IPS-20b (cell line): ENCODE measurements around the gene CPA1.

Experiments
- H3K27ac ChIP-seq: one replicate; pipeline ENCODE4 v1.5.1; 2013; ENCODE audit warnings: low read length
- H3K27me3 ChIP-seq: 2 replicates; pipeline ENCODE4 v1.6.1; 2013; ENCODE audit warnings: mild to moderate bottlenecking, low read length, inconsistent platforms; ENCODE audit not compliant: insufficient read depth
- H3K36me3 ChIP-seq: 2 replicates; pipeline ENCODE4 v1.6.1; 2013; ENCODE audit warnings: low read depth, mild to moderate bottlenecking, inconsistent platforms, low read length, moderate library complexity; ENCODE audit not compliant: insufficient read depth
- H3K4me1 ChIP-seq: 2 replicates; pipeline ENCODE4 v1.6.1; 2013; ENCODE audit warnings: mild to moderate bottlenecking, control low read depth, inconsistent platforms, low read length, moderate library complexity; ENCODE audit not compliant: insufficient read depth
- H3K4me3 ChIP-seq: 2 replicates; pipeline ENCODE4 v1.5.1; 2013; ENCODE audit warnings: mild to moderate bottlenecking, low read length, inconsistent platforms
- H3K9ac ChIP-seq: 2 replicates; pipeline ENCODE4 v1.6.1; 2013; ENCODE audit warnings: low read depth, mild to moderate bottlenecking, inconsistent platforms, low read length, moderate library complexity
- H3K9me3 ChIP-seq: 2 replicates; pipeline ENCODE4 v1.6.1; 2013; ENCODE audit warnings: mild to moderate bottlenecking, low read depth, low read length, inconsistent platforms; ENCODE audit not compliant: insufficient read depth

Gene CPA1

GRCh38 chr7:130379921-130380860 is at the start of gene CPA1:
Gene CPA1, plus strand, starts transcription at chr7:130380494. Its CDS starts 27 bp downstream, at chr7:130380521.
- no peaks in the 10 kb centered on the region for H3K27me3 ChIP-seq
- H3K27ac ChIP-seq = no peak within 1 kb of the TSS
- H3K9ac ChIP-seq = no peak within 1 kb of the TSS
- no peaks in the 10 kb centered on the region for H3K36me3 ChIP-seq
- no peaks in the 10 kb centered on the region for H3K4me1 ChIP-seq
- peaks cover 15% of the 10 kb centered on the region for H3K9me3 ChIP-seq
- H3K4me3 ChIP-seq = no peak within 1 kb of the TSS

GRCh38 chr7:130332259-130333053 is 47.8 kb upstream of the CPA1 start:
- H3K9ac ChIP-seq = no peak overlapping the region
- no peaks in the 10 kb centered on the region for H3K9me3 ChIP-seq
- H3K27ac ChIP-seq = no peak overlapping the region
- no peaks in the 10 kb centered on the region for H3K4me1 ChIP-seq
- no peaks in the 10 kb centered on the region for H3K36me3 ChIP-seq
- no peak overlapping the region for H3K4me3 ChIP-seq
- no peaks in the 10 kb centered on the region for H3K27me3 ChIP-seq

- no peaks in the 10 kb centered on the region for H3K9me3 ChIP-seq
- H3K27ac ChIP-seq = no peak overlapping the region
- no peak overlapping the region for H3K9ac ChIP-seq
- no peaks in the 10 kb centered on the region for H3K36me3 ChIP-seq
- H3K4me3 ChIP-seq = no peak overlapping the region
- peaks cover 9% of the 10 kb centered on the region; the same call in 1 of the 2 replicates for H3K4me1 ChIP-seq
- H3K27me3 ChIP-seq = no peaks in the 10 kb centered on the region
Observed at GRCh38 chr7:130333832-130334231, 46.5 kb upstream of the CPA1 start.

- no peak overlapping the region for H3K4me3 ChIP-seq
- H3K4me1 ChIP-seq = peaks cover 11% of the 10 kb centered on the region; the same call in 1 of the 2 replicates
- H3K27me3 ChIP-seq = no peaks in the 10 kb centered on the region
- H3K9ac ChIP-seq = no peak overlapping the region
- H3K36me3 ChIP-seq = no peaks in the 10 kb centered on the region
- H3K9me3 ChIP-seq = no peaks in the 10 kb centered on the region
- H3K27ac ChIP-seq = no peak overlapping the region
Observed at GRCh38 chr7:130334274-130334673, 46.0 kb upstream of the CPA1 start.

DNA sequence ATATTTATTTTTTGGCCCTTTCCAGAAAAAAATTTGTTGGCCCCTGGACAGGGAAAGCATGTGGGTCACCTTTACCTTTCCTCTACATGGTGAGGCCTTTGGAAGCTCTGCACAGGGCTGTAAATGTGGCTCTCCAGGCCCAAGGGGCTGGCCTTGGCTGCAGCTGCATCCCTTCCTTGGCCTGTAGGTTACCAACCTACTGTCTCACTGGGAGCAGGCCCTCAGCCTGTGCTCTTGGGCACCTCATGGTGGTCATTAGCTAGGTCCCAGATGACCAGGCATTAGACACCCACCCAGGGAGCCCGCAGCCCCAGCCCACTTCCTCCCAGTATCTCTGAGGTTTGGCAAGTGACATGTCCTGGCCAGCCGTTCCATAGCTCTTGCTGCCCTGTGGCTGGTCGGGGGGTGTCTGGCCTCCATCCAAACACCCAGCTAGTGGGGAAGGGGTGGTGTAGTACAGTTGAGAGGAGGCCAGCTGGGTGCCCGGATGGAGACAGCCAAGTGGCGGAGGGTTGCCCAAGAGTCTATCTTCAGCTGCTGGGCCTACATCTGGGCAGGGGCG is 42.8 kb upstream of the CPA1 start:
- no peaks in the 10 kb centered on the region for H3K36me3 ChIP-seq
- peaks cover 11% of the 10 kb centered on the region; the same call in 1 of the 2 replicates for H3K4me1 ChIP-seq
- no peak overlapping the region for H3K4me3 ChIP-seq
- H3K27me3 ChIP-seq = no peaks in the 10 kb centered on the region
- H3K9ac ChIP-seq = peak overlapping the region; percentile 31; the same call in 1 of the 2 replicates
- no peaks in the 10 kb centered on the region for H3K9me3 ChIP-seq
- H3K27ac ChIP-seq = peak overlapping the region; percentile 56

GRCh38 chr7:130338233-130338632 is 42.1 kb upstream of the CPA1 start:
- Histone ChIP-seq H3K36me3 (no peaks in the 10 kb centered on the region), H3K27me3 (no peaks in the 10 kb centered on the region), H3K27ac (peak overlapping the region; percentile 56), H3K4me1 (peaks cover 11% of the 10 kb centered on the region; the same call in 1 of the 2 replicates), H3K9ac (peak overlapping the region; percentile 31; the same call in 1 of the 2 replicates), H3K4me3 (peak overlapping the region; percentile 17; the same call in 1 of the 2 replicates), H3K9me3 (no peaks in the 10 kb centered on the region)

- H3K27ac ChIP-seq = no peak overlapping the region
- peaks cover 25% of the 10 kb centered on the region for H3K4me1 ChIP-seq
- H3K9me3 ChIP-seq = no peaks in the 10 kb centered on the region
- H3K4me3 ChIP-seq = no peak overlapping the region
- no peaks in the 10 kb centered on the region for H3K36me3 ChIP-seq
- H3K9ac ChIP-seq = no peak overlapping the region
- no peaks in the 10 kb centered on the region for H3K27me3 ChIP-seq
Observed at GRCh38 chr7:130341882-130342281, 38.4 kb upstream of the CPA1 start.

- Histone ChIP-seq H3K4me3 (no peak overlapping the region), H3K36me3 (no peaks in the 10 kb centered on the region), H3K9ac (no peak overlapping the region), H3K27ac (no peak overlapping the region), H3K27me3 (no peaks in the 10 kb centered on the region), H3K9me3 (no peaks in the 10 kb centered on the region), H3K4me1 (peaks cover 25% of the 10 kb centered on the region)
Observed at GRCh38 chr7:130342701-130343380, 37.5 kb upstream of the CPA1 start.

DNA sequence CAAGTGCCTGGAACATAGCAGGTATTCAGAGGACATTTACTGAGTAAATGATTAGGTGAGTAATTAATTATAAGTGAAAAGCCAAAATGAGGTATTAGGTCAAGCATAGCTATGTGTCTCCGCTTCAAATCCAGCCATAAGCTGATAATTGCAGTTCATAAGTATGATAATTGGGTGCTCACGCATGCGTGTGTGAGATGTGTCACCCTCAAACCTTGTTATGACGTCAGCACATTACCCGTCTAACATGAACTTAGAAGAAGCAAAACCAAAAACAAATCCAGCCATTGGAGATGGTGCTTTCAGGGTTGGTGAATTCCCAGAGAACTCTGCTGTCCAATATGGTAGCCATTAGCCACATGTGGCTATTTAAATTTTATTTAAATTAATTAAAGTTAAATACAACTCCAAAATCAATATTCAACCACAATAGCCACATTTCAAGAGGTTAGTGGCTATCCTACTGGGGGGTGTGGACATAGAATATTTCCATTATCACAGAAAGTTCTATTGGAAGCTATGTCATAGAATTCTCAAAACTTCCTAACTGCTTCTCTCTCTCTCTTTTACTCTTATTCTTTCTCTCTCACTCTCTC is 35.9 kb upstream of the CPA1 start, which contains the start of gene CPA5:
Gene CPA5 (plus strand): TSS at position 546 of the 596 bp plus-strand sequence. CDS start 1,670 bp downstream, outside the sequence.
- H3K27ac ChIP-seq = no peak within 1 kb of the TSS
- no peaks in the 10 kb centered on the region for H3K9me3 ChIP-seq
- no peaks in the 10 kb centered on the region for H3K27me3 ChIP-seq
- peak within 1 kb of the TSS; percentile 47; the same call in 1 of the 2 replicates for H3K9ac ChIP-seq
- peaks cover 15% of the 10 kb centered on the region for H3K4me1 ChIP-seq
- peak within 1 kb of the TSS; percentile 26; the same call in 1 of the 2 replicates for H3K4me3 ChIP-seq
- no peaks in the 10 kb centered on the region for H3K36me3 ChIP-seq

- Histone ChIP-seq H3K27ac (no peak overlapping the region), H3K9ac (peak overlapping the region; percentile 47; the same call in 1 of the 2 replicates), H3K27me3 (no peaks in the 10 kb centered on the region), H3K4me3 (peak overlapping the region; percentile 26; the same call in 1 of the 2 replicates), H3K4me1 (peaks cover 15% of the 10 kb centered on the region), H3K36me3 (no peaks in the 10 kb centered on the region), H3K9me3 (no peaks in the 10 kb centered on the region)
Observed at GRCh38 chr7:130345136-130345535, 35.2 kb upstream of the CPA1 start.
